ENCODE data around the gene TMEM229B.

TMEM229B gene

GRCh38 chr14:67503331-67503730 lies 14.8 kb upstream of the TMEM229B start:
- DNase-seq (ENCODE audit: low spot score in 2 of 2), result no peak
- no peak for ATAC-seq
- H3K9me3 Mint-ChIP-seq, result no peaks in the 10 kb centered on the region
- no peaks in the 10 kb centered on the region for H3K4me1 Mint-ChIP-seq
- H3K27ac Mint-ChIP-seq, result no peak overlapping the region
- H3K4me3 Mint-ChIP-seq, result no peak overlapping the region
- H3K36me3 Mint-ChIP-seq, result peaks cover 5% of the 10 kb centered on the region

- Mint-ChIP-seq H3K27ac (no peak overlapping the region), H3K36me3 (peaks cover 5% of the 10 kb centered on the region), H3K9me3 (no peaks in the 10 kb centered on the region), H3K4me3 (no peak overlapping the region), H3K4me1 (no peaks in the 10 kb centered on the region)
- ATAC-seq (no peak), DNase-seq (ENCODE audit: low spot score in 2 of 2) (no peak)
These were observed 14.3 kb upstream of the TMEM229B start for GRCh38 chr14:67502867-67503266.

- no peaks in the 10 kb centered on the region for H3K9me3 Mint-ChIP-seq
These were observed 13.1 kb upstream of the TMEM229B start for GRCh38 chr14:67501670-67502069.

GRCh38 chr14:67500981-67501380 lies 12.5 kb upstream of the TMEM229B start:
- H3K4me1 Mint-ChIP-seq, result no peaks in the 10 kb centered on the region
- peaks cover 5% of the 10 kb centered on the region for H3K36me3 Mint-ChIP-seq
- H3K4me3 Mint-ChIP-seq, result no peak overlapping the region
- no peak for DNase-seq (ENCODE audit: low spot score in 2 of 2)
- ATAC-seq, result no peak
- no peaks in the 10 kb centered on the region for H3K9me3 Mint-ChIP-seq
- no peak overlapping the region for H3K27ac Mint-ChIP-seq

More at GRCh38 chr14:67501670-67502069, 13.1 kb upstream of the TMEM229B start:
- no peak overlapping the region for H3K4me3 Mint-ChIP-seq
- ATAC-seq (no peak), DNase-seq (ENCODE audit: low spot score in 2 of 2) (no peak)
- no peak overlapping the region for H3K27ac Mint-ChIP-seq
- H3K36me3 Mint-ChIP-seq, result peaks cover 5% of the 10 kb centered on the region
- H3K4me1 Mint-ChIP-seq, result no peaks in the 10 kb centered on the region

GRCh38 chr14:67497716-67498115 lies 9.2 kb upstream of the TMEM229B start:
- H3K36me3 Mint-ChIP-seq, result no peaks in the 10 kb centered on the region
- H3K9me3 Mint-ChIP-seq, result peaks cover 8% of the 10 kb centered on the region
- ATAC-seq (no peak), DNase-seq (ENCODE audit: low spot score in 2 of 2) (no peak)
- H3K4me1 Mint-ChIP-seq, result no peaks in the 10 kb centered on the region
- H3K4me3 Mint-ChIP-seq, result no peak overlapping the region
- H3K27ac Mint-ChIP-seq, result no peak overlapping the region

GRCh38 chr14:67497216-67497615 lies 8.7 kb upstream of the TMEM229B start:
- no peak for ATAC-seq
- no peak for DNase-seq (ENCODE audit: low spot score in 2 of 2)
- Mint-ChIP-seq H3K36me3 (no peaks in the 10 kb centered on the region), H3K27ac (no peak overlapping the region), H3K9me3 (peaks cover 10% of the 10 kb centered on the region), H3K4me3 (no peak overlapping the region), H3K4me1 (peaks cover under 1% of the 10 kb centered on the region)

- no peak overlapping the region for H3K4me3 Mint-ChIP-seq
- no peaks in the 10 kb centered on the region for H3K36me3 Mint-ChIP-seq
- ATAC-seq, result no peak
- DNase-seq (ENCODE audit: low spot score in 2 of 2), result no peak
- no peak overlapping the region for H3K27ac Mint-ChIP-seq
- peaks cover 10% of the 10 kb centered on the region for H3K9me3 Mint-ChIP-seq
- peaks cover 6% of the 10 kb centered on the region for H3K4me1 Mint-ChIP-seq
These were observed 7.3 kb upstream of the TMEM229B start for GRCh38 chr14:67495827-67496226.

- Mint-ChIP-seq H3K36me3 (peaks cover 6% of the 10 kb centered on the region), H3K4me3 (no peak overlapping the region), H3K27ac (no peak overlapping the region), H3K9me3 (peaks cover 10% of the 10 kb centered on the region), H3K4me1 (peaks cover 21% of the 10 kb centered on the region)
- ATAC-seq (no peak), DNase-seq (ENCODE audit: low spot score in 2 of 2) (no peak)
These were observed 4.7 kb upstream of the TMEM229B start for GRCh38 chr14:67493092-67493717.

GRCh38 chr14:67492538-67492937 lies 4.0 kb upstream of the TMEM229B start:
- ATAC-seq (no peak), DNase-seq (ENCODE audit: low spot score in 2 of 2) (no peak)
- peaks cover 7% of the 10 kb centered on the region for H3K36me3 Mint-ChIP-seq
- peaks cover 10% of the 10 kb centered on the region for H3K9me3 Mint-ChIP-seq
- H3K27ac Mint-ChIP-seq, result peak overlapping the region; percentile 78
- peaks cover 28% of the 10 kb centered on the region for H3K4me1 Mint-ChIP-seq
- H3K4me3 Mint-ChIP-seq, result no peak overlapping the region

- no peak for ATAC-seq
- H3K4me3 Mint-ChIP-seq, result no peak overlapping the region
- H3K9me3 Mint-ChIP-seq, result peaks cover 10% of the 10 kb centered on the region
- peaks cover 34% of the 10 kb centered on the region for H3K4me1 Mint-ChIP-seq
- peak overlapping the region; percentile 78 for H3K27ac Mint-ChIP-seq
- H3K36me3 Mint-ChIP-seq, result peaks cover 7% of the 10 kb centered on the region
- no peak for DNase-seq (ENCODE audit: low spot score in 2 of 2)
These were observed 3.4 kb upstream of the TMEM229B start for GRCh38 chr14:67491741-67492507.

- H3K36me3 Mint-ChIP-seq, result peaks cover 13% of the 10 kb centered on the region
- H3K9me3 Mint-ChIP-seq, result peaks cover 10% of the 10 kb centered on the region
- H3K4me1 Mint-ChIP-seq, result peaks cover 40% of the 10 kb centered on the region
- ATAC-seq, result no peak
- H3K27ac Mint-ChIP-seq, result peak overlapping the region; percentile 78
- DNase-seq (ENCODE audit: low spot score in 2 of 2), result no peak
- no peak overlapping the region for H3K4me3 Mint-ChIP-seq
These were observed 2.8 kb upstream of the TMEM229B start for GRCh38 chr14:67491285-67491684.

GRCh38 chr14:67490196-67490595 lies 1.7 kb upstream of the TMEM229B start:
- Mint-ChIP-seq H3K36me3 (peaks cover 13% of the 10 kb centered on the region), H3K27ac (no peak overlapping the region), H3K4me3 (no peak overlapping the region), H3K4me1 (peaks cover 50% of the 10 kb centered on the region), H3K9me3 (peaks cover 10% of the 10 kb centered on the region)
- no peak for ATAC-seq
- no peak for DNase-seq (ENCODE audit: low spot score in 2 of 2)

GRCh38 chr14:67487332-67487731 lies 1.2 kb downstream of the TMEM229B start:
- Mint-ChIP-seq H3K9me3 (no peaks in the 10 kb centered on the region), H3K4me1 (peaks cover 53% of the 10 kb centered on the region), H3K4me3 (peak overlapping the region; percentile 84), H3K27ac (peak overlapping the region; percentile 95), H3K36me3 (peaks cover 13% of the 10 kb centered on the region)
- no peak for DNase-seq (ENCODE audit: low spot score in 2 of 2)
- ATAC-seq, result no peak

GRCh38 chr14:67486890-67487289 lies 1.6 kb downstream of the TMEM229B start:
- H3K36me3 Mint-ChIP-seq, result peaks cover 13% of the 10 kb centered on the region
- peaks cover 49% of the 10 kb centered on the region for H3K4me1 Mint-ChIP-seq
- DNase-seq (ENCODE audit: low spot score in 2 of 2) (no peak), ATAC-seq (no peak)
- H3K9me3 Mint-ChIP-seq, result no peaks in the 10 kb centered on the region
- no peak overlapping the region for H3K4me3 Mint-ChIP-seq
- peak overlapping the region; percentile 95 for H3K27ac Mint-ChIP-seq

GRCh38 chr14:67485501-67486095 lies 2.9 kb downstream of the TMEM229B start:
- DNase-seq (ENCODE audit: low spot score in 2 of 2), result no peak
- peaks cover 13% of the 10 kb centered on the region for H3K36me3 Mint-ChIP-seq
- no peak overlapping the region for H3K4me3 Mint-ChIP-seq
- no peak for ATAC-seq
- H3K4me1 Mint-ChIP-seq, result peaks cover 58% of the 10 kb centered on the region
- H3K27ac Mint-ChIP-seq, result no peak overlapping the region
- H3K9me3 Mint-ChIP-seq, result no peaks in the 10 kb centered on the region
